Measurements from ENCODE around the gene GPBP1. TPM values are rescaled to one million over a fixed set of nuclear protein-coding genes. Genes with fewer than 3 reads are reported as not detected.

GPBP1 gene
- total RNA-seq, 1 experiment from 2014 or later, result 69.5 TPM

DNA sequence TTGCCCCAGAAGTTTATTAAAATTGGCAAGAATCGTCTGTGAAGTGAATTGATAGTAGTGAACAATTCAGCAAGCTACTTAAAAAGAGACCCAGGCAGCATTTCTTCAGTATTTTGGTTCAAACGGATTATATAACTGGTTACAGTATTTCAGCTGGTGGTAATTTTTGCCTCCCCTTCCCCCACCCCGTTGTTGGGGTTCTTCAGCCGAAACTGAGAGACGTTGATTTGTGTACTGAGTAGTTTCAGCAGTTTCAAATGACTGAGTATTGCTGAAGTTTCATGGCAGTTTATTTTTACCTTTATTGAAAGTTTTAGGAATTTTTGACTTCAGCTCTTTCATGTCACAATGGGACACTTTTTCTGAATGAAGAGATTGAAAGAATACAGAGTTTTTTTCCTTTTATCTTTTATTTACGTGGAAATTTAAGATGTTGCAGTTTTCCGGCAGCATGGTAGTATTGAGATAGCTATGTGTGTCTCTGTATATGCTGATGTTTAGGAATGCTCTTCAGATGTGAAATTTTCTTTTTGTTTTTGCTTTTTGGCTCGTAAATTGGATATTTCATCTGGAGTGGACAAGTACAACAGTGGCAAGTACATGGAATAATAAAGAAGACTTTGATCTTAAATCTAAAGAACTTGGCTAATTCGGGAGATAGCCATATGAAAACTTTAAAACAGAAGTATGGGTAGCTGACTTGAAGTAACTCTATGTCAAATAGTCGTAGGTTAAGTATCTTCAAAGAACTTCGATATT, 1.9 kb downstream of the GPBP1 start:
- Histone ChIP-seq H3K36me3 (ENCODE audit: control insufficient read depth in 1 of 2, insufficient read depth in 2 of 2, low read length in 2 of 2) (peaks cover 18 to 34% of the 10 kb centered on the region in 2 experiments; a peak in 3 of 4 replicates), H3K9ac (ENCODE audit: low read length) (peak overlapping the region; percentile 100), H3K9me2 (ENCODE audit: insufficient read depth) (no peaks in the 10 kb centered on the region), H3K27ac (ENCODE audit: low read depth, low read length) (peak overlapping the region; percentile 100; the same call in 1 of the 2 replicates), H3K4me3 (replicated peaks in 1 of 2; ENCODE audit: low read depth in 1 of 2, low read length in 2 of 2) (peak overlapping the region; percentile 95 to 98), H3K27me3 (ENCODE audit: insufficient read depth, low read length) (no peaks in the 10 kb centered on the region), H3K4me1 (ENCODE audit: control insufficient read depth in 1 of 2, insufficient read depth in 2 of 2, low read length in 2 of 2) (peaks cover 27 to 46% of the 10 kb centered on the region in 2 experiments), H2AFZ (ENCODE audit: low read depth, low read length, poor library complexity, severe bottlenecking) (no peak overlapping the region), H4K20me1 (ENCODE audit: insufficient read depth) (peaks cover 6% of the 10 kb centered on the region; the same call in 1 of the 2 replicates), H3K4me2 (ENCODE audit: low read length) (peak overlapping the region; percentile 95), H3K9me3 (ENCODE audit: control insufficient read depth in 1 of 2, insufficient read depth in 1 of 2, low read depth in 1 of 2, low read length in 2 of 2) (no peaks in the 10 kb centered on the region), H3K79me2 (ENCODE audit: insufficient read depth, low read length) (peaks cover 69% of the 10 kb centered on the region)
- TF ChIP-seq CBX3 (IDR thresholded peaks at IDR 0.05; ENCODE audit: low read depth), result no peak
- TF ChIP-seq, protein P1, sequence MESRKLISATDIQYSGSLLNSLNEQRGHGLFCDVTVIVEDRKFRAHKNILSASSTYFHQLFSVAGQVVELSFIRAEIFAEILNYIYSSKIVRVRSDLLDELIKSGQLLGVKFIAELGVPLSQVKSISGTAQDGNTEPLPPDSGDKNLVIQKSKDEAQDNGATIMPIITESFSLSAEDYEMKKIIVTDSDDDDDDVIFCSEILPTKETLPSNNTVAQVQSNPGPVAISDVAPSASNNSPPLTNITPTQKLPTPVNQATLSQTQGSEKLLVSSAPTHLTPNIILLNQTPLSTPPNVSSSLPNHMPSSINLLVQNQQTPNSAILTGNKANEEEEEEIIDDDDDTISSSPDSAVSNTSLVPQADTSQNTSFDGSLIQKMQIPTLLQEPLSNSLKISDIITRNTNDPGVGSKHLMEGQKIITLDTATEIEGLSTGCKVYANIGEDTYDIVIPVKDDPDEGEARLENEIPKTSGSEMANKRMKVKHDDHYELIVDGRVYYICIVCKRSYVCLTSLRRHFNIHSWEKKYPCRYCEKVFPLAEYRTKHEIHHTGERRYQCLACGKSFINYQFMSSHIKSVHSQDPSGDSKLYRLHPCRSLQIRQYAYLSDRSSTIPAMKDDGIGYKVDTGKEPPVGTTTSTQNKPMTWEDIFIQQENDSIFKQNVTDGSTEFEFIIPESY (IDR thresholded peaks at IDR 0.05; ENCODE audit: extremely low read depth, insufficient replicate concordance, low read length), result no peak
- no peak for TF ChIP-seq RAD21 (IDR thresholded peaks at IDR 0.05; ENCODE audit: low read depth)
- TF ChIP-seq JUND (IDR thresholded peaks at IDR 0.05), result no peak
- TF ChIP-seq EGR1 (IDR thresholded peaks at IDR 0.05; ENCODE audit: low read depth), result no peak
- TF ChIP-seq, protein P2, sequence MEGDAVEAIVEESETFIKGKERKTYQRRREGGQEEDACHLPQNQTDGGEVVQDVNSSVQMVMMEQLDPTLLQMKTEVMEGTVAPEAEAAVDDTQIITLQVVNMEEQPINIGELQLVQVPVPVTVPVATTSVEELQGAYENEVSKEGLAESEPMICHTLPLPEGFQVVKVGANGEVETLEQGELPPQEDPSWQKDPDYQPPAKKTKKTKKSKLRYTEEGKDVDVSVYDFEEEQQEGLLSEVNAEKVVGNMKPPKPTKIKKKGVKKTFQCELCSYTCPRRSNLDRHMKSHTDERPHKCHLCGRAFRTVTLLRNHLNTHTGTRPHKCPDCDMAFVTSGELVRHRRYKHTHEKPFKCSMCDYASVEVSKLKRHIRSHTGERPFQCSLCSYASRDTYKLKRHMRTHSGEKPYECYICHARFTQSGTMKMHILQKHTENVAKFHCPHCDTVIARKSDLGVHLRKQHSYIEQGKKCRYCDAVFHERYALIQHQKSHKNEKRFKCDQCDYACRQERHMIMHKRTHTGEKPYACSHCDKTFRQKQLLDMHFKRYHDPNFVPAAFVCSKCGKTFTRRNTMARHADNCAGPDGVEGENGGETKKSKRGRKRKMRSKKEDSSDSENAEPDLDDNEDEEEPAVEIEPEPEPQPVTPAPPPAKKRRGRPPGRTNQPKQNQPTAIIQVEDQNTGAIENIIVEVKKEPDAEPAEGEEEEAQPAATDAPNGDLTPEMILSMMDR (IDR thresholded peaks at IDR 0.05 in 2 of 3, conservative IDR thresholded peaks at IDR 0.05 in 1 of 3; ENCODE audit: borderline replicate concordance in 1 of 3, insufficient read depth in 1 of 3, low read depth in 2 of 3, low read length in 2 of 3), result no peak
- TF ChIP-seq, protein P3, sequence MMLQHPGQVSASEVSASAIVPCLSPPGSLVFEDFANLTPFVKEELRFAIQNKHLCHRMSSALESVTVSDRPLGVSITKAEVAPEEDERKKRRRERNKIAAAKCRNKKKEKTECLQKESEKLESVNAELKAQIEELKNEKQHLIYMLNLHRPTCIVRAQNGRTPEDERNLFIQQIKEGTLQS (IDR thresholded peaks at IDR 0.05), result no peak
- TF ChIP-seq YY1 (IDR thresholded peaks at IDR 0.05; ENCODE audit: extremely low read depth, insufficient replicate concordance, low read depth, low read length), result no peak
- TF ChIP-seq, protein P4, sequence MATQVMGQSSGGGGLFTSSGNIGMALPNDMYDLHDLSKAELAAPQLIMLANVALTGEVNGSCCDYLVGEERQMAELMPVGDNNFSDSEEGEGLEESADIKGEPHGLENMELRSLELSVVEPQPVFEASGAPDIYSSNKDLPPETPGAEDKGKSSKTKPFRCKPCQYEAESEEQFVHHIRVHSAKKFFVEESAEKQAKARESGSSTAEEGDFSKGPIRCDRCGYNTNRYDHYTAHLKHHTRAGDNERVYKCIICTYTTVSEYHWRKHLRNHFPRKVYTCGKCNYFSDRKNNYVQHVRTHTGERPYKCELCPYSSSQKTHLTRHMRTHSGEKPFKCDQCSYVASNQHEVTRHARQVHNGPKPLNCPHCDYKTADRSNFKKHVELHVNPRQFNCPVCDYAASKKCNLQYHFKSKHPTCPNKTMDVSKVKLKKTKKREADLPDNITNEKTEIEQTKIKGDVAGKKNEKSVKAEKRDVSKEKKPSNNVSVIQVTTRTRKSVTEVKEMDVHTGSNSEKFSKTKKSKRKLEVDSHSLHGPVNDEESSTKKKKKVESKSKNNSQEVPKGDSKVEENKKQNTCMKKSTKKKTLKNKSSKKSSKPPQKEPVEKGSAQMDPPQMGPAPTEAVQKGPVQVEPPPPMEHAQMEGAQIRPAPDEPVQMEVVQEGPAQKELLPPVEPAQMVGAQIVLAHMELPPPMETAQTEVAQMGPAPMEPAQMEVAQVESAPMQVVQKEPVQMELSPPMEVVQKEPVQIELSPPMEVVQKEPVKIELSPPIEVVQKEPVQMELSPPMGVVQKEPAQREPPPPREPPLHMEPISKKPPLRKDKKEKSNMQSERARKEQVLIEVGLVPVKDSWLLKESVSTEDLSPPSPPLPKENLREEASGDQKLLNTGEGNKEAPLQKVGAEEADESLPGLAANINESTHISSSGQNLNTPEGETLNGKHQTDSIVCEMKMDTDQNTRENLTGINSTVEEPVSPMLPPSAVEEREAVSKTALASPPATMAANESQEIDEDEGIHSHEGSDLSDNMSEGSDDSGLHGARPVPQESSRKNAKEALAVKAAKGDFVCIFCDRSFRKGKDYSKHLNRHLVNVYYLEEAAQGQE (IDR thresholded peaks at IDR 0.05; ENCODE audit: low read depth), result no peak
- TF ChIP-seq, protein P5, sequence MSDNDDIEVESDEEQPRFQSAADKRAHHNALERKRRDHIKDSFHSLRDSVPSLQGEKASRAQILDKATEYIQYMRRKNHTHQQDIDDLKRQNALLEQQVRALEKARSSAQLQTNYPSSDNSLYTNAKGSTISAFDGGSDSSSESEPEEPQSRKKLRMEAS (IDR thresholded peaks at IDR 0.05), result no peak
- TF ChIP-seq SRF (IDR thresholded peaks at IDR 0.05; ENCODE audit: low read depth), result no peak
- TF ChIP-seq ELF1 (IDR thresholded peaks at IDR 0.05; ENCODE audit: borderline replicate concordance, low read depth), result no peak
- TF ChIP-seq ZNF274 (IDR thresholded peaks at IDR 0.05; ENCODE audit: low read depth, low read length), result no peak
- TF ChIP-seq FOSL1 (IDR thresholded peaks at IDR 0.05; ENCODE audit: low read depth), result no peak
- no peak for TF ChIP-seq EZH2 (IDR thresholded peaks at IDR 0.05)
- no peak for TF ChIP-seq ZFX (IDR thresholded peaks at IDR 0.05)
- no peak for TF ChIP-seq POLR2AphosphoS5 (IDR thresholded peaks at IDR 0.05; ENCODE audit: low read depth, low read length)
- ATAC-seq (no peak), DNase-seq (ENCODE audit: low read depth, low spot score) (no peak)
- ChIA-PET CTCF (interaction anchor here (0.8 kb wide), 1 partner anchor 38 kb away, joined by 3 read pairs; no protein-coding TSS in a partner anchor), RAD21 (ENCODE audit: low non-redundant PET in 1 of 2, low total read pairs in 2 of 2, uncharacterized antibody in 2 of 2, unreplicated experiment in 2 of 2) (no interaction called here), POLR2A (no interaction called here)
- intact Hi-C loops (cut with micrococcal nuclease), result loop anchor here (1.0 kb wide), 1 partner anchor 266 kb away; the partner anchor contains the start of gene SETD9
- BruUV-seq (replicated peaks), result TSS peak; percentile 32
